GM18907 (cell line): Measurements from ENCODE around the gene NDRG2.

Experiments
- ATAC-seq: cut with Tn5 transposase; IDR thresholded peaks from one replicate; pipeline ENCODE4 v1.9.1; 2021; ENCODE audit warnings: mild to moderate bottlenecking, moderate library complexity; ENCODE audit not compliant: unreplicated experiment

Gene NDRG2

GRCh38 chr14:21037156-21037555 lies 12.3 kb upstream of the NDRG2 start:
- ATAC-seq, result no peak

GRCh38 chr14:21036751-21037150 lies 11.9 kb upstream of the NDRG2 start:
- no peak for ATAC-seq

- ATAC-seq, result no peak
Observed at GRCh38 chr14:21034707-21035106, 9.8 kb upstream of the NDRG2 start, which contains the start of gene RNASE13. RNASE13 (minus strand) TSS chr14:21034807; CDS start chr14:21034288, 519 bp downstream.

- no peak for ATAC-seq
Observed at GRCh38 chr14:21033133-21033698, 8.4 kb upstream of the NDRG2 start.

- no peak for ATAC-seq
Observed at GRCh38 chr14:21032326-21033132, 7.7 kb upstream of the NDRG2 start.

- no peak for ATAC-seq
Observed at GRCh38 chr14:21030531-21030930, 5.7 kb upstream of the NDRG2 start.

GRCh38 chr14:21029917-21030316 lies 5.1 kb upstream of the NDRG2 start, which contains the start of gene TPPP2:
TPPP2 (plus strand) TSS chr14:21030217; CDS start chr14:21030582, 365 bp downstream.
- no peak for ATAC-seq

- no peak for ATAC-seq
Observed at GRCh38 chr14:21026988-21027315, 2.1 kb upstream of the NDRG2 start.

- no peak for ATAC-seq
Observed at GRCh38 chr14:21026274-21026987, 1.6 kb upstream of the NDRG2 start.

- ATAC-seq, result no peak
Observed at GRCh38 chr14:21025371-21026273, 761 bp upstream of the NDRG2 start.

GRCh38 chr14:21023817-21024584 lies 860 bp downstream of the NDRG2 start:
- no peak for ATAC-seq

- ATAC-seq, result no peak
Observed at GRCh38 chr14:21023174-21023573, 1.7 kb downstream of the NDRG2 start.

- no peak for ATAC-seq
Observed at GRCh38 chr14:21022686-21023085, 2.2 kb downstream of the NDRG2 start.

- no peak for ATAC-seq
Observed at GRCh38 chr14:21020977-21021545, 3.8 kb downstream of the NDRG2 start.

- no peak for ATAC-seq
Observed at GRCh38 chr14:21019366-21019765, 5.5 kb downstream of the NDRG2 start.

- no peak for ATAC-seq
Observed at GRCh38 chr14:21018781-21019180, 6.1 kb downstream of the NDRG2 start.

- no peak for ATAC-seq
Observed at GRCh38 chr14:21018286-21018685, 6.6 kb downstream of the NDRG2 start.

GRCh38 chr14:21017528-21018245 lies 7.2 kb downstream of the NDRG2 start:
- ATAC-seq, result no peak
